NOMO-1 (cell line): ENCODE data around the gene GCNT1.
A peak's percentile ranks its signal among the peaks of the same experiment; 100 is the strongest.
"Not testable (repeated sequence)": the region's sequence is repeated elsewhere in the genome, so short reads cannot be mapped to it uniquely, and the experiment has no call there.

Source experiments
- DNase-seq, 2 experiments: peaks; one replicate each; lab custom pipeline; 2025; ENCODE audit not compliant: unreplicated experiment in 2 of 2; lab: John Stamatoyannopoulos, UW

Gene GCNT1

GRCh38 chr9:76530458-76531110 is 71.6 kb downstream of the GCNT1 start:
- no peak for DNase-seq

GRCh38 chr9:76531231-76531780 is 72.3 kb downstream of the GCNT1 start:
- DNase-seq: no peak

GRCh38 chr9:76532877-76533276 is 73.9 kb downstream of the GCNT1 start:
- DNase-seq: not testable (repeated sequence)

- no peak for DNase-seq
Observed at GRCh38 chr9:76534026-76534425, 75.0 kb downstream of the GCNT1 start.

- DNase-seq: no peak
Observed at GRCh38 chr9:76537150-76537646, 78.2 kb downstream of the GCNT1 start.

- no peak for DNase-seq
Observed at GRCh38 chr9:76539180-76539579, 80.2 kb downstream of the GCNT1 start.

GRCh38 chr9:76542360-76542759 is 83.4 kb downstream of the GCNT1 start:
- no peak for DNase-seq

GRCh38 chr9:76545191-76545590 is 86.2 kb downstream of the GCNT1 start:
- DNase-seq: no peak

- DNase-seq: no peak
Observed at GRCh38 chr9:76552181-76552580, 93.2 kb downstream of the GCNT1 start.

- DNase-seq: peak in 1 of 2 experiments; percentile 2
Observed at GRCh38 chr9:76552751-76553455, 93.9 kb downstream of the GCNT1 start.

GRCh38 chr9:76553680-76554079 is 94.7 kb downstream of the GCNT1 start:
- DNase-seq: no peak
